Hepatocyte (in vitro differentiated cells): Measurements from ENCODE around the gene CSF1R.

Experiments
- CTCF ChIP-seq: fragments of 200-600 bp; sonication (generic); IDR thresholded peaks from 2 replicates; pipeline ENCODE4 v1.5.1; 2016; ENCODE audit warnings: antibody characterized with exemption, mild to moderate bottlenecking; ENCODE audit not compliant: poor library complexity
- EZH2 ChIP-seq: fragments of 200-600 bp; sonication (generic); IDR thresholded peaks from 2 replicates; pipeline ENCODE4 v1.6.1; 2016; ENCODE audit warnings: antibody characterized with exemption, mild to moderate bottlenecking, borderline replicate concordance
- EZH2phosphoT487 ChIP-seq: fragments of 200-600 bp; sonication (generic); IDR thresholded peaks from one replicate; pipeline ENCODE4 v1.6.1; 2018; ENCODE audit warnings: antibody characterized with exemption, mild to moderate bottlenecking, low read depth, moderate library complexity; ENCODE audit not compliant: unreplicated experiment, severe bottlenecking

- TF ChIP-seq EZH2, result no peak
- no peak for TF ChIP-seq CTCF
- TF ChIP-seq EZH2phosphoT487, result no peak
Measured at GRCh38 chr5:150009671-150010387, 76.5 kb downstream of the CSF1R start.
